ENCODE results near the gene IFRD2. TPM values are rescaled to one million over a fixed set of nuclear protein-coding genes. Genes with fewer than 3 reads are reported as not detected.

Gene IFRD2
- total RNA-seq, 1 donor from 2014 or later, result 77.0 TPM

DNA sequence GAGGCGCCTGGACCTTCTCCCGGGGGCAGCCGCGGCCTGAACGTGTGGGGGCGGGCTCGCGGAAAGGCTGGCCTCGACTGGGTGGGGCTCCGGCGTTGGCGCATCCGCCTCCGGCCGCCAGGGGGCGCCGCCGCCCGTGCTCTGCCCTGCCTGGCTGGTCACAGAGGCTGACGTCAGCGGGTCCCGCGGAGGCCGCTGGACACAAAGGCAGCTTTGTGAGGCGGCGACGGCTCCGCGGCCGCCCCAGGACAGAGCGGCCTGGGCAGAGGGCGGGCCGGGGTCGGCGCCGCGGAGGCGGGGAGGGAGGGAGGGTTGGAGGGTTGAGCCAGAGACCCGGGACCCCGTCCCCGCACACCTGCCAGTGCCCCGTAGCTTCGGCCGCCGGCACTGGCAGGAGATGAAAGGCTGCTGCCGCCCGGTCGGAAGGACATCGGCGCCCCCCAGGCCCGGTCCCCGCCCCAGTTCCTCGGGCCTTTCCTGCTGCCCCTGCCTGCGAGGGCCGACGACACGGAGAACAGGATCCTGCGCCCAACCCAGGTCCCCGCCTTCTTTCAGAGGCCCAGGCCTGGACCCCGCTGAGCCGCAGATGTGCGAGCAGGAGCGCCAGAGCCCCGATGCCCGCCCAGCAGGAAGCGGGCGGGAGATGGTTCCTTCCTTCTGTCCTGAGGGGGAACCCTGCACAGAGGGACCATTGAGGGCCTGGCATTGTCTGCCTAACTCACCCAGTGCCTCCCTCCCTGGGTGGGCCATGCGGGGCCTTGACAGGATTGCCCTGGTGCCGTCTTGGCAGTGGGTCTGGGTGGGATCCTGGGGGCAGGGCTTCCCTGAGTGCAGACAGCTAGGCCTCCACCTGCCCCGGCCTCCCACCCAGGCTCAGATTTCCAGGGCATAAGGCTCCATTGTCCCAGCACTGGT is 31.9 kb downstream of the IFRD2 start:
- TF ChIP-seq, protein P1, sequence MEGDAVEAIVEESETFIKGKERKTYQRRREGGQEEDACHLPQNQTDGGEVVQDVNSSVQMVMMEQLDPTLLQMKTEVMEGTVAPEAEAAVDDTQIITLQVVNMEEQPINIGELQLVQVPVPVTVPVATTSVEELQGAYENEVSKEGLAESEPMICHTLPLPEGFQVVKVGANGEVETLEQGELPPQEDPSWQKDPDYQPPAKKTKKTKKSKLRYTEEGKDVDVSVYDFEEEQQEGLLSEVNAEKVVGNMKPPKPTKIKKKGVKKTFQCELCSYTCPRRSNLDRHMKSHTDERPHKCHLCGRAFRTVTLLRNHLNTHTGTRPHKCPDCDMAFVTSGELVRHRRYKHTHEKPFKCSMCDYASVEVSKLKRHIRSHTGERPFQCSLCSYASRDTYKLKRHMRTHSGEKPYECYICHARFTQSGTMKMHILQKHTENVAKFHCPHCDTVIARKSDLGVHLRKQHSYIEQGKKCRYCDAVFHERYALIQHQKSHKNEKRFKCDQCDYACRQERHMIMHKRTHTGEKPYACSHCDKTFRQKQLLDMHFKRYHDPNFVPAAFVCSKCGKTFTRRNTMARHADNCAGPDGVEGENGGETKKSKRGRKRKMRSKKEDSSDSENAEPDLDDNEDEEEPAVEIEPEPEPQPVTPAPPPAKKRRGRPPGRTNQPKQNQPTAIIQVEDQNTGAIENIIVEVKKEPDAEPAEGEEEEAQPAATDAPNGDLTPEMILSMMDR (IDR thresholded peaks at IDR 0.05), result peak; percentile 95
- peak; percentile 85 for ATAC-seq
- peak overlapping the region; percentile 66 for H3K4me3 ChIP-seq
- H3K4me1 ChIP-seq, result peaks cover 44% of the 10 kb centered on the region
- intact Hi-C loops (cut with DNase I), result no loop called here
- peak overlapping the region; percentile 96 for H3K27ac ChIP-seq
- peaks cover 40% of the 10 kb centered on the region for H3K36me3 ChIP-seq
- H3K27me3 ChIP-seq, result no peaks in the 10 kb centered on the region
- DNase-seq, result peak; percentile 97
- no peaks in the 10 kb centered on the region for H3K9me3 ChIP-seq

DNA sequence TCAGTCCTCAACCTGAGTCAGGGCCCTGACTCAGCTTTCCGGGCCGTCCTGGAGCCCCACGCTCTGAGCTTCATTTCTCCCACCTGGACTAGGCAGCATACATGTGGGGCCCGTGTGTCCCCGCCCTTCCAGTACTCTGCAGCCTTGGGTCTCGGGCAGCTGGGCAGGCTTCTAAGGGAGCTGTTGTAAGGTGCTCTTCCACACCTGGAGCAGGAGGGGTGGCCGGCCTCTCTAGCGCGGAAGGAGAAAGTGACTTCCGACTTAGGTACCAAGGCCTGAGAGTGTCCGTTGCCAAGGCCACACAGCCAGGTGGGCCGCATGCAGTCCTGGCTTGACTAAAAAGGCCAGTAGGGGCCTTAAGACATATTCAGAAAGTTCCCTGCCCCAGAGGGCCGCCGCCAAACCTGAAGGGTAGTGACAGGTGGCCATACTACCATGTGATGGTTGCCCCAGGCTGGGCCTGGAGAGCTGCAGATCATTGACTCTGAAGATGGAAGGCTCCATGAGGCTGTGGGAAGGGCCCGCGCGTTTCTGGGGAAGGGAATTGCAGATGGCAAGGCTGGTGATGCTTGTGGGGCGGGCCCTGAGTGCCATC is 32.7 kb downstream of the IFRD2 start:
- H3K4me1 ChIP-seq, result peaks cover 40% of the 10 kb centered on the region
- ATAC-seq (no peak), DNase-seq (no peak)
- H3K4me3 ChIP-seq, result peak overlapping the region; percentile 66
- H3K27ac ChIP-seq, result peak overlapping the region; percentile 96
- H3K36me3 ChIP-seq, result peaks cover 46% of the 10 kb centered on the region
- intact Hi-C loops (cut with DNase I), result no loop called here
- TF ChIP-seq, protein P1 (IDR thresholded peaks at IDR 0.05), result no peak
- H3K9me3 ChIP-seq, result no peaks in the 10 kb centered on the region
- H3K27me3 ChIP-seq, result no peaks in the 10 kb centered on the region

DNA sequence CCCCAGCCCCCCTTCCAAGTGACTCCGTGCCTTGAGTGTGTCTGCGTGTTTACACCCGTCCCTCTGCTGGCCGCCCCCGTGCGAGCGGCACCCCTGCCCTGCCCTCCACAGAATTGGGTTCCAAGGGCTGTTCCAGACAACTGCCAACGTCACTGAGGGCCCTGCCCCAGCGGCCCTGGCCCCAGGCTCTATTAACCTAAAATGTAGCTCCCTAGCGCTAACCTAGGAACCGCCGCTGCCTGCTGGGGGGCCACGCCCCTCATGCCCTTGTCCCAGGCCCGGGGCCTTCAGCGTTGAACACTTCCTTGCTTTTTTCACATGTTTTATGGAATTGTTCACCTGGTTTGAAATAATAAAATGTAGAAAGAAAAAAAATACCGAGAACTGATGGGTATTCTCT is 33.2 kb downstream of the IFRD2 start:
- H3K4me3 ChIP-seq, result no peak overlapping the region
- peaks cover 40% of the 10 kb centered on the region for H3K4me1 ChIP-seq
- H3K27me3 ChIP-seq, result no peaks in the 10 kb centered on the region
- intact Hi-C loops (cut with DNase I), result no loop called here
- H3K9me3 ChIP-seq, result no peaks in the 10 kb centered on the region
- DNase-seq, result no peak
- peaks cover 51% of the 10 kb centered on the region for H3K36me3 ChIP-seq
- TF ChIP-seq, protein P1 (IDR thresholded peaks at IDR 0.05), result no peak
- H3K27ac ChIP-seq, result peak overlapping the region; percentile 96
- ATAC-seq, result no peak

DNA sequence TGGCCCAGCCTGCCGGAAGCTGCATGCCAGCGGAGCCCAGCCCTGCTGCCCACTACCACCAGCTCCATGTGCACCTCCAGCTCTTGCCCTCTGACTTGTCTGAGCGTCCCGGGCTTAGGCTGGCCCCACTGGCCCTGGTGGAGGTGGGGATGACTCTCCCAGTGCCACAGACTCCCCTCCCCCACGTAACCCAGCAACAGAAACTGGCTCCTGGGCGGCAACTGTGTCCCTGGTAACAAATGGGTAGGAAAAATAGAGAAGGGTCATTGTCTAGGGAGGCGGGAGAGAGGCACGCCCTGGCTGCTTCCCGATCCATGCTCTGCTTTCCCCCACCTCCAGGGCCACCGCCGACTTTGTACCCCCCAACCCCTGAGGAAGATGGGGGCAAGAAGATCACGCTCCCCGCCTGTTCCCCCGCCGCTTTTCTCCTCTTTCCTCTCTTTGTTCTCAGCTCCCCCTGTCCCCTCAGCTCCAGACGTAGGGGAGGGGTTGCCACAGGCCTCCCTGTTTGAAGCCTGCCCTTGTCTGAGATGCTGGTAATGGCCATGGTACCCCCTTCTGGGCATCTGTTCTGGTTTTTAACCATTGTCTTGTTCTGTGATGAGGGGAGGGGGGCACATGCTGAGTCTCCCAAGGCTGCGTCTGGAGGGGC is 34.1 kb downstream of the IFRD2 start:
- DNase-seq, result no peak

More for the DNA sequence above, 34.1 kb downstream of the IFRD2 start:
- H3K27ac ChIP-seq, result peak overlapping the region; percentile 96
- H3K9me3 ChIP-seq, result no peaks in the 10 kb centered on the region
- H3K4me3 ChIP-seq, result no peak overlapping the region
- intact Hi-C loops (cut with DNase I), result no loop called here
- H3K27me3 ChIP-seq, result no peaks in the 10 kb centered on the region
- H3K4me1 ChIP-seq, result peaks cover 34% of the 10 kb centered on the region
- TF ChIP-seq, protein P1 (IDR thresholded peaks at IDR 0.05), result no peak
- no peak for ATAC-seq
- H3K36me3 ChIP-seq, result peaks cover 60% of the 10 kb centered on the region

Measured in upper lobe of right lung (tissue), 1 donor.